Osteoblast (primary cell): Measurements from ENCODE around the gene TSPO. TPM values are rescaled to one million over a fixed set of nuclear protein-coding genes. Genes with fewer than 3 reads are reported as not detected.
A peak's percentile ranks its signal among the peaks of the same experiment; 100 is the strongest.
"Not testable (repeated sequence)": the region's sequence is repeated elsewhere in the genome, so short reads cannot be mapped to it uniquely, and the experiment has no call there.

Source experiments
- DNase-seq: peaks from one replicate; pipeline ENCODE4 v3.0.0; 2011; ENCODE audit warnings: low spot score, mixed read lengths; ENCODE audit not compliant: insufficient read length; ENCODE audit errors: missing footprints
- H2AFZ ChIP-seq: 2 replicates; pipeline ENCODE4 v1.6.0; 2011; ENCODE audit warnings: mild to moderate bottlenecking, low read length
- H3K27ac ChIP-seq: 2 replicates; pipeline ENCODE4 v1.5.1; 2011; ENCODE audit warnings: mild to moderate bottlenecking, low read depth, low read length, moderate library complexity
- H3K27me3 ChIP-seq: 2 replicates; pipeline ENCODE4 v1.6.0; 2012; ENCODE audit warnings: mild to moderate bottlenecking, control low read depth, inconsistent platforms, low read length, moderate library complexity; ENCODE audit not compliant: insufficient read depth
- H3K36me3 ChIP-seq: 2 replicates; pipeline ENCODE4 v1.5.1; 2011; ENCODE audit warnings: mild to moderate bottlenecking, low read length, control low read depth, moderate library complexity; ENCODE audit not compliant: insufficient read depth
- H3K4me1 ChIP-seq: 2 replicates; pipeline ENCODE4 v1.5.1; 2011; ENCODE audit warnings: mild to moderate bottlenecking, low read length, control low read depth, moderate library complexity; ENCODE audit not compliant: insufficient read depth
- H3K4me2 ChIP-seq: 2 replicates; pipeline ENCODE4 v1.6.0; 2011; ENCODE audit warnings: mild to moderate bottlenecking, low read length; ENCODE audit not compliant: insufficient read depth
- H3K4me3 ChIP-seq: fragments of 200-600 bp; sonication (generic); 3 replicates; pipeline ENCODE4 v1.5.1; 2012; ENCODE audit warnings: mild to moderate bottlenecking, low read length, inconsistent platforms; ENCODE audit not compliant: insufficient read depth
- H3K79me2 ChIP-seq: 2 replicates; pipeline ENCODE4 v1.6.0; 2012; ENCODE audit warnings: mild to moderate bottlenecking, low read length, control low read depth, inconsistent platforms; ENCODE audit not compliant: insufficient read depth
- H3K9me3 ChIP-seq: 2 replicates; pipeline ENCODE4 v1.5.1; 2011; ENCODE audit warnings: low read depth, low read length, control low read depth
- H4K20me1 ChIP-seq: 2 replicates; pipeline ENCODE4 v1.6.0; 2012; ENCODE audit warnings: mild to moderate bottlenecking, low read length, control low read depth; ENCODE audit not compliant: insufficient read depth
- CTCF ChIP-seq: IDR thresholded peaks from 2 replicates; pipeline ENCODE4 v1.5.1; 2011; ENCODE audit warnings: mild to moderate bottlenecking, low read depth, low read length, moderate library complexity; ENCODE audit errors: extremely low read depth
- total RNA-seq: library from RNA; depleted of rRNA; stranded (reverse); fragments of >200 nt; gene quantifications from 2 replicates; pipeline ENCODE4 v1.2.3, GENCODE V29; 2012

TSPO gene
- 274 and 297 TPM in 2 replicates for total RNA-seq

- no peaks in the 10 kb centered on the region for H3K27me3 ChIP-seq
- DNase-seq, result peak; percentile 98
Observed at GRCh38 chr22:43151251-43152002, at the start of gene TSPO. Gene TSPO, plus strand, starts transcription at chr22:43151559. Its CDS starts 7,680 bp downstream, at chr22:43159239.

GRCh38 chr22:43104056-43104625 is 47.2 kb upstream of the TSPO start:
- not testable (repeated sequence) for H3K36me3 ChIP-seq, H3K4me2 ChIP-seq, H3K79me2 ChIP-seq, H2AFZ ChIP-seq, H3K27ac ChIP-seq, H3K4me3 ChIP-seq, H3K9me3 ChIP-seq, H3K4me1 ChIP-seq, H4K20me1 ChIP-seq
- DNase-seq, result peak; percentile 10
- peaks cover 15% of the 10 kb centered on the region for H3K27me3 ChIP-seq

More at GRCh38 chr22:43151251-43152002, at the start of gene TSPO:
- TF ChIP-seq CTCF, result no peak
- Histone ChIP-seq H3K4me2 (peak within 1 kb of the TSS; percentile 95), H4K20me1 (peaks cover 18% of the 10 kb centered on the region), H2AFZ (peak within 1 kb of the TSS; percentile 61), H3K27ac (peak within 1 kb of the TSS; percentile 67), H3K36me3 (no peaks in the 10 kb centered on the region), H3K79me2 (peaks cover 48% of the 10 kb centered on the region), H3K4me1 (peaks cover 9% of the 10 kb centered on the region), H3K4me3 (peak within 1 kb of the TSS; percentile 86), H3K9me3 (no peaks in the 10 kb centered on the region)

DNA sequence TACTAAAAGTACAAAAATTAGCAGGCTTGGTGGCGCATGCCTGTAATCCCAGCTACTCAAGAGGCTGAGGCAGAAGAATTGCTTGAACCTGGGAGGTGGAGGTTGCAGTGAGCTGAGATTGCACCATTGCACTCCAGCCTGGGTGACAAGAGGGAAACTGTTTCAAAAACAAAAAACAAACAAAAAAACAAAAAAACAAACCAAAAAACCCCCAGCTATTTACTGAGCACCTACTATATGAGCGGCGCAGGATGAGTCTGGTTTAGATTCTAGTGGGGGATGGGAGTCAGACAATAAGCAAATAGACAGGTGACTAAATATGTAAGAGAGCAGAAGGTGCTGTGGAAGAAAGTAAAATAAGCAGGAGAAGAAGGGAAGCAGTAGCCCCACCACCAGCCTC is 46.4 kb upstream of the TSPO start:
- H3K79me2 ChIP-seq, H3K36me3 ChIP-seq, H2AFZ ChIP-seq, H3K4me1 ChIP-seq, H4K20me1 ChIP-seq, H3K27ac ChIP-seq, H3K4me3 ChIP-seq, H3K4me2 ChIP-seq, H3K9me3 ChIP-seq: not testable (repeated sequence)
- H3K27me3 ChIP-seq, result peaks cover 23% of the 10 kb centered on the region
- DNase-seq, result peak; percentile 3

GRCh38 chr22:43106302-43106701 is 45.1 kb upstream of the TSPO start:
- peak; percentile 73 for DNase-seq
- Histone ChIP-seq H3K27ac (no peak overlapping the region), H3K4me2 (no peak overlapping the region), H4K20me1 (no peaks in the 10 kb centered on the region), H3K4me3 (no peak overlapping the region), H3K36me3 (no peaks in the 10 kb centered on the region), H2AFZ (no peak overlapping the region), H3K27me3 (peaks cover 36% of the 10 kb centered on the region), H3K9me3 (no peaks in the 10 kb centered on the region), H3K4me1 (peaks cover 4% of the 10 kb centered on the region), H3K79me2 (no peaks in the 10 kb centered on the region)
- TF ChIP-seq CTCF, result no peak

- peak; percentile 67 for DNase-seq
- Histone ChIP-seq H3K4me3 (no peak overlapping the region), H3K27me3 (peaks cover 50% of the 10 kb centered on the region), H3K27ac (no peak overlapping the region), H3K79me2 (no peaks in the 10 kb centered on the region), H3K36me3 (no peaks in the 10 kb centered on the region), H3K4me2 (no peak overlapping the region), H2AFZ (no peak overlapping the region), H4K20me1 (no peaks in the 10 kb centered on the region), H3K4me1 (peaks cover 4% of the 10 kb centered on the region), H3K9me3 (no peaks in the 10 kb centered on the region)
- no peak for TF ChIP-seq CTCF
Observed at GRCh38 chr22:43109511-43109910, 41.8 kb upstream of the TSPO start.
